ENCODE data around the gene RPIA. TPM values are rescaled to one million over a fixed set of nuclear protein-coding genes. Genes with fewer than 3 reads are reported as not detected.
A peak's percentile ranks its signal among the peaks of the same experiment; 100 is the strongest.
"Not testable (repeated sequence)": the region's sequence is repeated elsewhere in the genome, so short reads cannot be mapped to it uniquely, and the experiment has no call there.

The RPIA gene
- 10 to 100 TPM; 26.1 to 39.5 TPM for total RNA-seq

DNA sequence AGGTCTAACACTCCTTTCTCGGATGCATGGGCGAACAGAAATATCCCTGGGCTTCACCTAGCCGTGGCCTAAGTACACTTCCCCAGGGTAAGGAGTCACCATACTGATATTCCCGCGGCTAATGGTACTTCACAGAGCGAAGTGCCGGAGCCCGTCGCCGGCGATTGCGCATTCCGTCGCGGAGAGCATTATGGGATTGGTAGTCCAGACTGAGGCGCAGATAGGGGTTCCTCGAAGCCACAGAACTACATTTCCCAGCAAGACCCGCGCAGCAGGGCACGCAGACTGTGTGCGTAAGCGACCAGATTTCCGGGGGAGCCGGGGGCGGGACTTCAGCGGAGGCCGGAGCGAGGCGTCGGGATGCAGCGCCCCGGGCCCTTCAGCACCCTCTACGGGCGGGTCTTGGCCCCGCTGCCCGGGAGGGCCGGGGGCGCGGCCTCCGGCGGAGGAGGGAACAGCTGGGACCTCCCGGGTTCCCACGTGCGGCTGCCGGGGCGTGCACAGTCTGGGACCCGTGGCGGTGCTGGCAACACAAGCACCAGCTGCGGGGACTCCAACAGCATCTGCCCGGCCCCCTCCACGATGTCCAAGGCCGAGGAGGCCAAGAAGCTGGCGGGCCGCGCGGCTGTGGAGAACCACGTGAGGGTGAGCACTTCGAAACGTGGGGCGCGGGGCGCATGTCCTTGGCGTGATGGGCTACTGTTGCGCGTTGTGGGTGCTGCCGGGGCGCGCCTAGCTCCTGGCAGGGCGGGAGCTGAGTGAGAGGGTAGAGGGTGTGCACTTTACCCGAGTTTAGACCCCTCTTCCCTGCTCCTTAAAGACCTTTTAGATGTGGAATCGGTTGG lies at the start of gene RPIA:
Gene RPIA, plus strand, starts transcription at position 335 of the 845 bp plus-strand sequence. Its CDS starts 26 bp downstream, at position 361.
- DNase-seq = peak; percentile 99
- Histone ChIP-seq H3K36me3 (no peaks in the 10 kb centered on the region), H3K27ac (peak within 1 kb of the TSS; percentile 63), H3K9me3 (no peaks in the 10 kb centered on the region), H3K4me3 (peak within 1 kb of the TSS; percentile 89), H3K9ac (ENCODE audit: low read depth in 2 of 2, low read length in 2 of 2) (peak within 1 kb of the TSS; percentile 75 to 89), H3K27me3 (no peaks in the 10 kb centered on the region), H3K4me1 (no peaks in the 10 kb centered on the region)
- intact Hi-C loops (cut with DNase I) = no loop called here
- peak; percentile 68 for TF ChIP-seq CTCF (IDR thresholded peaks at IDR 0.05)

DNA sequence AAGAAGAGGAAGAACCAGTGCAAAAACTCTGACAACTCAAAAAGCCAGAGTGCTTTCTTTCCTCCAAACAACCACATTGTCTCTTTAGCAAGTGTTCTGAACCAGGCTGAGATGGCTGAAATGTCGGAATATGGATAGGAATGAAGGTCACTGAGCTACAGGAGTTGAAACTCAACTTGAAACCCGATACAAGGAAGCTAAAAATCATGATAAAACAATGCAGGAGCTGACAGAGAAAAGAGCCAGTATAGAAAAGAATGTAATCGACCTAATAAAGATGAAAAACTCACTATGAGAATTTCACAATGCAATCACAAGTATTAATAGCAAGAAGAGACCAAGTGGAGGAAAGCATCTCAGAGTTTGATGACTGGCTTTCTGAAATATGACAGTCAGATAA lies 49.2 kb upstream of the RPIA start:
- Histone ChIP-seq H3K36me3 (no peaks in the 10 kb centered on the region), H3K27ac (no peak overlapping the region), H3K4me3 (no peak overlapping the region), H3K27me3 (no peaks in the 10 kb centered on the region), H3K9ac (ENCODE audit: low read depth in 2 of 2, low read length in 2 of 2) (no peak overlapping the region), H3K9me3 (no peaks in the 10 kb centered on the region), H3K4me1 (no peaks in the 10 kb centered on the region)
- no peak for DNase-seq
- intact Hi-C loops (cut with DNase I) = no loop called here
- TF ChIP-seq CTCF (IDR thresholded peaks at IDR 0.05) = no peak

DNA sequence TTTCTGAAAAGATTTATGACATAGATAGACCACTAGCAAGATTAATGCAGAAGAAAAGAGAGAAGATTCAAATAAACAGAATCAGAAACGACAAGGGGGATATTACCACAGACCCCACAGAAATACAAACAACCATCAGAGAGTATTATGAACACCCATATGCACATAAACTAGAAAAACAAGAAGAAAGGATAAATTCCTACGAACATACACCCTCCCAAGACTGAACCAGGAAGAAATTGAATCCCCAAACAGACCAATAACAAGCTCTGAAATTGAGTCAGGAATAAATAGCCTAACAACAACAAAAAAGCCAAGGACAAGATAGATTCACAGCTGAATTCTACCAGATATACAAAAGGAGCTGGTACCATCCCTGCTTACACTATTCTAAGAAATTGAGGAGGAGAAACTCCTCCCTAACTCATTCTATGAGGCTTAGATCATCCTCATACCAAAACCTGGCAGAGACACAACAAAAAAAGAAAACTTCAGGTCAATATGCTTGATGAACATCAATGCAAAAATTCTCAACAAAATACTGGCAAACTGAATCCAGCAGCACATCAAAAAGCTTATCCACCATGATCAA lies 46.1 kb upstream of the RPIA start:
- H3K36me3 ChIP-seq; intact Hi-C loops (cut with DNase I); DNase-seq; H3K4me1 ChIP-seq; H3K27me3 ChIP-seq; H3K9ac ChIP-seq (ENCODE audit: low read depth in 2 of 2, low read length in 2 of 2); H3K9me3 ChIP-seq; H3K4me3 ChIP-seq; H3K27ac ChIP-seq: not testable (repeated sequence)

DNA sequence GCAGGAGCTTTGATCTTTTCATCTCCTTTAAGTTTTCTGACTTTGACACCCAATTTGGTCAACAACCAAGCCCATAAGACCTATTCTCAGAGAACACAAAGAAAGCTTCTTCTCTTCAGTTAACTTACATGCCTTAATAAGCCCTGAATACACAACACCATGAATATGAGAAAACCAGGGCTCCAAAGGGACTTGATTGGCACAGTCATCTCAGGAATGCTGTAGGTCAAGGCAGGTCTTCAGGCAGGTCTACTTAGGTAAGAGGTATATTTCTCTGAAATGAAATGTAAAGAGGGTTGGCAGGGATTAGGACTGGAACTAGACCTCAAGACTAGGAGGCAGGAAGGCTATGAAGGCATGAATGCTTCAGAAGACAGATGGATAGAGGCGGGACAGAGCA lies 39.8 kb upstream of the RPIA start:
- intact Hi-C loops (cut with DNase I) = no loop called here
- DNase-seq = no peak
- Histone ChIP-seq H3K9ac (ENCODE audit: low read depth in 2 of 2, low read length in 2 of 2) (no peak overlapping the region), H3K36me3 (no peaks in the 10 kb centered on the region), H3K4me1 (no peaks in the 10 kb centered on the region), H3K4me3 (no peak overlapping the region), H3K27ac (no peak overlapping the region), H3K9me3 (no peaks in the 10 kb centered on the region), H3K27me3 (no peaks in the 10 kb centered on the region)
- TF ChIP-seq CTCF (IDR thresholded peaks at IDR 0.05) = no peak

DNA sequence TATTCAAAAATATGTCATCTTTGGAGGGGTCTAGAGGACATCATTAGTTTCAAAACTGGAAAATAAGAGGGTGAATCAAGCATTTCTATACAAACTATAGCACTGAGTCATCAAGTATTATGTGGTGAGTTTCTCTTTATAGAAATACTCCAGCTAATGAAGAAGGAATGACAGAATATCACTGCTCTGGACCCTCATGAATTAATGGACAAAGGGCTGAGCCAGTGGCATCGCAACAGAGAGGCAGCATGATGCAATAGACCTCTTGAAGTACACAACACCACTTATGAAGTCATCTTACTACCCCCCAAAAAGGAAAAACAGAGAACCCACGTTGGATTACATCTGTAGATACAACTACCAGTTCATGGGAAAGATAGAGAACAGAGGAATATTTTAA lies 36.8 kb upstream of the RPIA start:
- no peak for TF ChIP-seq CTCF (IDR thresholded peaks at IDR 0.05)
- Histone ChIP-seq H3K4me1 (no peaks in the 10 kb centered on the region), H3K9me3 (no peaks in the 10 kb centered on the region), H3K27ac (no peak overlapping the region), H3K36me3 (no peaks in the 10 kb centered on the region), H3K9ac (ENCODE audit: low read depth in 2 of 2, low read length in 2 of 2) (no peak overlapping the region), H3K4me3 (no peak overlapping the region), H3K27me3 (no peaks in the 10 kb centered on the region)
- DNase-seq = no peak
- intact Hi-C loops (cut with DNase I) = no loop called here

DNA sequence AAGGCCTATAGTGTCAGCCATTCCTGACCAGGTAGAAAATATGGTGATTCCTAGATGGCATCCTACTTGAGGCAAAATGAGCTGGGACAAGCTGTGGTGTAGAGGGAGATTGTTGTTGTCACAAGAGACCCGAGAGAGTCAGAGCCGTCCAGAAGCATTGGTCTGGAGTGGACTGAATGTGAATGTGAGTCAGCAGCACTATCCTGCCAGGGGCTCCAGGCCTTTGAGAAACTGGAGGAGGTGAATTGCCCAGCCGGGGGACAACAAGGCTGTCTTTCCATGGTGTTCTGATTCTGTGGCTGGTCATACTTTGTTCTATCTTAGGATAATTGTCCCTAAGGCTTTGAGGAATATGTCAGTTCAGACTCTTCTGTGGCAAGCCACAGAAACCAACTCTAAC lies 34.8 kb upstream of the RPIA start:
- intact Hi-C loops (cut with DNase I) = no loop called here
- H3K27ac ChIP-seq = no peak overlapping the region
- H3K27me3 ChIP-seq = no peaks in the 10 kb centered on the region
- no peak overlapping the region for H3K4me3 ChIP-seq
- DNase-seq = no peak
- no peak overlapping the region for H3K9ac ChIP-seq (ENCODE audit: low read depth in 2 of 2, low read length in 2 of 2)
- no peaks in the 10 kb centered on the region for H3K36me3 ChIP-seq
- H3K9me3 ChIP-seq = no peaks in the 10 kb centered on the region
- no peaks in the 10 kb centered on the region for H3K4me1 ChIP-seq
- no peak for TF ChIP-seq CTCF (IDR thresholded peaks at IDR 0.05)
